Stimulated activated naive CD8-positive, alpha-beta T cell treated with anti-CD3 and anti-CD28 coated beads, Interleukin-15, Interleukin-2, amounts not matched to agents 100 ng/mL and 50 ng/mL, for 24 hours (primary cell): ENCODE measurements around the gene KLHL4.
"Not testable (repeated sequence)": the region's sequence is repeated elsewhere in the genome, so short reads cannot be mapped to it uniquely, and the experiment has no call there.

Experiments
- H3K27ac Mint-ChIP-seq: one replicate; pipeline ENCODE4 v1.8.0; 2021; ENCODE audit warnings: mild to moderate bottlenecking, mixed read lengths
- H3K27me3 Mint-ChIP-seq: one replicate; pipeline ENCODE4 v1.8.0; 2021; ENCODE audit warnings: mixed read lengths
- H3K36me3 Mint-ChIP-seq: one replicate; pipeline ENCODE4 v1.8.0; 2021; ENCODE audit warnings: low read depth, mixed read lengths
- H3K4me1 Mint-ChIP-seq: one replicate; pipeline ENCODE4 v1.8.0; 2021; ENCODE audit warnings: low read depth, mixed read lengths
- H3K4me3 Mint-ChIP-seq: one replicate; pipeline ENCODE4 v1.8.0; 2021; ENCODE audit warnings: mild to moderate bottlenecking, mixed read lengths
- H3K9me3 Mint-ChIP-seq: one replicate; pipeline ENCODE4 v1.8.0; 2021; ENCODE audit warnings: mixed read lengths

The KLHL4 gene

GRCh38 chrX:87702795-87703194 lies 185.2 kb downstream of the KLHL4 start:
- no peaks in the 10 kb centered on the region for H3K27me3 Mint-ChIP-seq
- H3K4me1 Mint-ChIP-seq: no peaks in the 10 kb centered on the region
- H3K4me3 Mint-ChIP-seq: no peak overlapping the region
- H3K36me3 Mint-ChIP-seq: no peaks in the 10 kb centered on the region
- H3K27ac Mint-ChIP-seq: no peak overlapping the region
- no peaks in the 10 kb centered on the region for H3K9me3 Mint-ChIP-seq

- not testable (repeated sequence) for H3K9me3 Mint-ChIP-seq, H3K4me3 Mint-ChIP-seq, H3K27me3 Mint-ChIP-seq, H3K27ac Mint-ChIP-seq, H3K4me1 Mint-ChIP-seq, H3K36me3 Mint-ChIP-seq
Observed at GRCh38 chrX:87703469-87703868, 185.9 kb downstream of the KLHL4 start.

- no peak overlapping the region for H3K27ac Mint-ChIP-seq
- H3K9me3 Mint-ChIP-seq: peaks cover 4% of the 10 kb centered on the region
- no peaks in the 10 kb centered on the region for H3K36me3 Mint-ChIP-seq
- H3K4me3 Mint-ChIP-seq: no peak overlapping the region
- H3K4me1 Mint-ChIP-seq: no peaks in the 10 kb centered on the region
- H3K27me3 Mint-ChIP-seq: no peaks in the 10 kb centered on the region
Observed at GRCh38 chrX:87706134-87706533, 188.5 kb downstream of the KLHL4 start.

- peaks cover 4% of the 10 kb centered on the region for H3K9me3 Mint-ChIP-seq
- H3K4me1 Mint-ChIP-seq: no peaks in the 10 kb centered on the region
- no peak overlapping the region for H3K4me3 Mint-ChIP-seq
- H3K27me3 Mint-ChIP-seq: no peaks in the 10 kb centered on the region
- H3K27ac Mint-ChIP-seq: no peak overlapping the region
- H3K36me3 Mint-ChIP-seq: no peaks in the 10 kb centered on the region
Observed at GRCh38 chrX:87710580-87710979, 193.0 kb downstream of the KLHL4 start.
